Neural progenitor cell (in vitro differentiated cells): ENCODE results near the gene GRIK3. TPM values are rescaled to one million over a fixed set of nuclear protein-coding genes. Genes with fewer than 3 reads are reported as not detected.

Experiments
- DNase-seq: peaks from one replicate; pipeline ENCODE4 v3.0.0-alpha.2; 2016; ENCODE audit warnings: low spot score
- H2AFZ ChIP-seq: fragments of 200-600 bp; sonication (generic); replicated peaks from 2 replicates; pipeline ENCODE4 v1.6.1; 2016; ENCODE audit warnings: antibody characterized with exemption
- H3F3A ChIP-seq: fragments of 200-600 bp; sonication (generic); 2 replicates; pipeline ENCODE4 v1.6.1; 2016; ENCODE audit warnings: antibody characterized with exemption, low read depth
- H3K27ac ChIP-seq: fragments of 200-600 bp; sonication (generic); 2 replicates; pipeline ENCODE4 v1.5.1; 2016; ENCODE audit warnings: mild to moderate bottlenecking
- H3K27me3 ChIP-seq: fragments of 200-600 bp; sonication (generic); 2 replicates; pipeline ENCODE4 v1.6.1; 2016; ENCODE audit warnings: mild to moderate bottlenecking, moderate library complexity
- H3K36me3 ChIP-seq: fragments of 200-600 bp; sonication (generic); 2 replicates; pipeline ENCODE4 v1.5.1; 2016
- H3K4me1 ChIP-seq: fragments of 200-600 bp; sonication (generic); 2 replicates; pipeline ENCODE4 v1.6.1; 2016; ENCODE audit warnings: mixed run types
- H3K4me2 ChIP-seq: fragments of 200-600 bp; sonication (generic); 2 replicates; pipeline ENCODE4 v1.6.1; 2016
- H3K4me3 ChIP-seq: fragments of 200-600 bp; sonication (generic); 2 replicates; pipeline ENCODE4 v1.5.1; 2016
- H3K79me2 ChIP-seq: fragments of 200-600 bp; sonication (generic); 2 replicates; pipeline ENCODE4 v1.6.1; 2016; ENCODE audit warnings: low read depth
- H3K9ac ChIP-seq: fragments of 200-600 bp; sonication (generic); 2 replicates; pipeline ENCODE4 v1.6.1; 2016
- H3K9me3 ChIP-seq: fragments of 200-600 bp; sonication (generic); 2 replicates; pipeline ENCODE4 v1.5.1; 2016; ENCODE audit warnings: low read depth
- H4K20me1 ChIP-seq: fragments of 200-600 bp; sonication (generic); 2 replicates; pipeline ENCODE4 v1.6.1; 2016; ENCODE audit warnings: low read depth
- H3K27ac Mint-ChIP-seq: 3 replicates; pipeline ENCODE4 v1.8.0; 2021; ENCODE audit warnings: mixed read lengths
- H3K27me3 Mint-ChIP-seq: 2 replicates; pipeline ENCODE4 v1.8.0; 2022; ENCODE audit warnings: low read depth, mild to moderate bottlenecking, inconsistent platforms, moderate library complexity, mixed read lengths; ENCODE audit not compliant: insufficient read depth
- H3K36me3 Mint-ChIP-seq: 3 replicates; pipeline ENCODE4 v1.8.0; 2021; ENCODE audit warnings: mixed read lengths
- H3K4me1 Mint-ChIP-seq: 3 replicates; pipeline ENCODE4 v1.8.0; 2021; ENCODE audit warnings: mixed read lengths
- H3K4me3 Mint-ChIP-seq: 3 replicates; pipeline ENCODE4 v1.8.0; 2021; ENCODE audit warnings: mild to moderate bottlenecking, moderate library complexity, mixed read lengths
- H3K9me3 Mint-ChIP-seq: 3 replicates; pipeline ENCODE4 v1.8.0; 2020; ENCODE audit warnings: mixed read lengths
- EZH2 ChIP-seq: fragments of 200-600 bp; sonication (generic); IDR thresholded peaks from 2 replicates; pipeline ENCODE4 v1.6.1; 2017; ENCODE audit warnings: antibody characterized with exemption, mild to moderate bottlenecking, moderate library complexity
- EZH2phosphoT487 ChIP-seq: fragments of 200-600 bp; sonication (generic); IDR thresholded peaks from 2 replicates; pipeline ENCODE4 v1.6.1; 2017; ENCODE audit warnings: antibody characterized with exemption
- total RNA-seq: library from RNA; depleted of rRNA; stranded (reverse); fragments of >200 nt; gene quantifications from 2 replicates; pipeline ENCODE4 v1.2.3, GENCODE V29; 2015; ENCODE audit warnings: low replicate concordance
- TF ChIP-seq, protein P1 (sequence below): fragments of 200-600 bp; sonication (generic); IDR thresholded peaks from 2 replicates; pipeline ENCODE4 v1.5.1; 2017; ENCODE audit warnings: antibody characterized with exemption, mild to moderate bottlenecking

Gene GRIK3
- total RNA-seq, 1 donor from 2014 or later: 1.7 TPM

DNA sequence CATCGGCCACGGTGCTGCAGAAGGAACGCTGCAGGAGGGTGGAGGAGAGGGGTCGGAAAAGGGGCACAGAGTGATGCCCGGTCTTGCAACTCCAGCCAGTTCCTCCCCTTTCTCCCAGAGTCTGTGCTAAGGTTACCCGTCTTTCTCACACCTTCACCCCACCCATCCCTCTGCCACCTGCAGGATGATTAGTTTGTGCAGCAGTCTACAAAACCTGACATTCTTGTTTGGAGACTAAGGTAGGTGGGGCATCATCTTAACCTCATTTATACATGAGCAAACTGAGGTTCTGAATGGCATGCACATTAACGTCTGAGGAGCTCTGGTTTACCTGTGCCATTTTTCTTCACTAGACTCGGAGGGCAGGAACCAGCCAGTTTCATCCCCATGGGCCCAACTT is 232.3 kb downstream of the GRIK3 start:
- no peak overlapping the region for H3K9ac ChIP-seq
- no peak overlapping the region for H2AFZ ChIP-seq
- no peak overlapping the region for H3K27ac ChIP-seq
- no peaks in the 10 kb centered on the region for H3K27me3 ChIP-seq
- H3K79me2 ChIP-seq: no peaks in the 10 kb centered on the region
- Mint-ChIP-seq H3K4me1 (peaks cover 5% of the 10 kb centered on the region), H3K4me3 (no peak overlapping the region), H3K27me3 (peaks cover 9% of the 10 kb centered on the region), H3K9me3 (no peaks in the 10 kb centered on the region), H3K36me3 (no peaks in the 10 kb centered on the region), H3K27ac (no peak overlapping the region)
- no peak for DNase-seq
- H3F3A ChIP-seq: peaks cover 12% of the 10 kb centered on the region
- peaks cover 14% of the 10 kb centered on the region for H3K4me1 ChIP-seq
- no peak overlapping the region for H3K4me3 ChIP-seq
- TF ChIP-seq EZH2 (no peak), EZH2phosphoT487 (no peak)
- TF ChIP-seq, protein P1, sequence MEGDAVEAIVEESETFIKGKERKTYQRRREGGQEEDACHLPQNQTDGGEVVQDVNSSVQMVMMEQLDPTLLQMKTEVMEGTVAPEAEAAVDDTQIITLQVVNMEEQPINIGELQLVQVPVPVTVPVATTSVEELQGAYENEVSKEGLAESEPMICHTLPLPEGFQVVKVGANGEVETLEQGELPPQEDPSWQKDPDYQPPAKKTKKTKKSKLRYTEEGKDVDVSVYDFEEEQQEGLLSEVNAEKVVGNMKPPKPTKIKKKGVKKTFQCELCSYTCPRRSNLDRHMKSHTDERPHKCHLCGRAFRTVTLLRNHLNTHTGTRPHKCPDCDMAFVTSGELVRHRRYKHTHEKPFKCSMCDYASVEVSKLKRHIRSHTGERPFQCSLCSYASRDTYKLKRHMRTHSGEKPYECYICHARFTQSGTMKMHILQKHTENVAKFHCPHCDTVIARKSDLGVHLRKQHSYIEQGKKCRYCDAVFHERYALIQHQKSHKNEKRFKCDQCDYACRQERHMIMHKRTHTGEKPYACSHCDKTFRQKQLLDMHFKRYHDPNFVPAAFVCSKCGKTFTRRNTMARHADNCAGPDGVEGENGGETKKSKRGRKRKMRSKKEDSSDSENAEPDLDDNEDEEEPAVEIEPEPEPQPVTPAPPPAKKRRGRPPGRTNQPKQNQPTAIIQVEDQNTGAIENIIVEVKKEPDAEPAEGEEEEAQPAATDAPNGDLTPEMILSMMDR: no peak
- H3K4me2 ChIP-seq: no peak overlapping the region
- no peaks in the 10 kb centered on the region for H4K20me1 ChIP-seq
- no peaks in the 10 kb centered on the region for H3K9me3 ChIP-seq
- H3K36me3 ChIP-seq: no peaks in the 10 kb centered on the region

DNA sequence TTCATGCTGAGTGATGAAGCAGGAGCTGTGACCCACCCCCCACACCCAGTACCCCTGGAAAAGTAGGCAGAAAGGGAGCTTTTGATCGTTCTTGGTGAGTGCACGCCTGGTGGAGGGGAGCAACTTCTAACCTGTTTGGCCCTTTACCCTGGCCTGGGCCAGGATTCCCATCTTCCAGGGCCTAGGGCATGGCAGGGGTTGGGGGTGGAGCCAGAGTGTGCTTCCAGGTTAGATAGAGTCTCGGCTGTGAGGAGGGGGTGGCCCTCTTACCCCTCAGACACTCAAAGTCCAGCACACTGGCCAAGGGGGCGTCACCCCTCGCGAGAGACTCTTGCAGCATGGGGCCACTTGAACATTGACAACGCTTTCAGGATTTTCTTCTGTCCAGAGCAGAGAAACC is 236.6 kb downstream of the GRIK3 start:
- H3K4me3 ChIP-seq: no peak overlapping the region
- no peaks in the 10 kb centered on the region for H3K36me3 ChIP-seq
- H3K9ac ChIP-seq: no peak overlapping the region
- no peaks in the 10 kb centered on the region for H3K36me3 Mint-ChIP-seq
- H3F3A ChIP-seq: no peaks in the 10 kb centered on the region
- H4K20me1 ChIP-seq: no peaks in the 10 kb centered on the region
- H3K27me3 ChIP-seq: no peaks in the 10 kb centered on the region
- H3K27me3 Mint-ChIP-seq: peaks cover 9% of the 10 kb centered on the region
- H3K4me1 Mint-ChIP-seq: no peaks in the 10 kb centered on the region
- H3K79me2 ChIP-seq: no peaks in the 10 kb centered on the region
- TF ChIP-seq EZH2phosphoT487: no peak
- TF ChIP-seq, protein P1: no peak
- TF ChIP-seq EZH2: no peak
- no peaks in the 10 kb centered on the region for H3K9me3 Mint-ChIP-seq
- DNase-seq: no peak
- peak overlapping the region; percentile 36 for H2AFZ ChIP-seq
- H3K4me2 ChIP-seq: no peak overlapping the region
- H3K27ac ChIP-seq: no peak overlapping the region
- H3K4me1 ChIP-seq: peaks cover 5% of the 10 kb centered on the region
- no peak overlapping the region for H3K4me3 Mint-ChIP-seq
- H3K27ac Mint-ChIP-seq: peak overlapping the region; percentile 46
- no peaks in the 10 kb centered on the region for H3K9me3 ChIP-seq

DNA sequence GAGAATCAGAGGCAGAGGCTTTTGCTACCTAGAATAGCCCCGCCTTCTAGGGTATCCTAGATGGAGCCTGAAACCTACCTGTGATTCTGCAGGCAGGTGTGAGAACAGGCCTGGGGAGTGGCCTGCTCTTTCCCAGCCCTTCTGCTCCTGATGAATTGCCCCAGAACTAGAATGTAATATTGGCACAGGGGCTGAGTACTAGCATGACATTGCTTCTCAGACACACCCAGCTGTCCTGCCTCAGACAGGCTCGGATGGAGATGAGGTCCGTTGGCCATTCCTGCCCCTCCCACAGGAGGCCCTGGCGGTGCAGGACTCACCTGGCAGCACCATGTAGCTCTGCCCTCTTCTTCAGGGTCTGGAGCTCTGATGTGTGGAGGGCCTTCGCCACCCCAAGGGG is 237.6 kb downstream of the GRIK3 start:
- Histone ChIP-seq H3K27ac (no peak overlapping the region), H3K9ac (no peak overlapping the region), H3K27me3 (no peaks in the 10 kb centered on the region), H3K4me1 (peaks cover 5% of the 10 kb centered on the region), H3K36me3 (no peaks in the 10 kb centered on the region), H3K79me2 (no peaks in the 10 kb centered on the region), H3K4me2 (no peak overlapping the region), H3K4me3 (no peak overlapping the region), H4K20me1 (no peaks in the 10 kb centered on the region), H3F3A (no peaks in the 10 kb centered on the region), H3K9me3 (no peaks in the 10 kb centered on the region), H2AFZ (no peak overlapping the region)
- no peaks in the 10 kb centered on the region for H3K36me3 Mint-ChIP-seq
- TF ChIP-seq EZH2 (no peak), EZH2phosphoT487 (no peak)
- TF ChIP-seq, protein P1: no peak
- no peaks in the 10 kb centered on the region for H3K9me3 Mint-ChIP-seq
- no peak overlapping the region for H3K4me3 Mint-ChIP-seq
- no peak for DNase-seq
- no peak overlapping the region for H3K27ac Mint-ChIP-seq
- H3K27me3 Mint-ChIP-seq: peaks cover 10% of the 10 kb centered on the region
- no peaks in the 10 kb centered on the region for H3K4me1 Mint-ChIP-seq
